ENCODE measurements around the gene EZR.

GRCh38 chr6:158868122-158868480 is 48.9 kb upstream of the EZR start:
- TF ChIP-seq CTCF (IDR thresholded peaks at IDR 0.05) = peak in 1 of 6 experiments; percentile 2
- no peak for TF ChIP-seq POLR2A (IDR thresholded peaks at IDR 0.05)

Measured in esophagus squamous epithelium (tissue), 4 donors.